ENCODE data around the gene KPNA4. TPM values are rescaled to one million over a fixed set of nuclear protein-coding genes. Genes with fewer than 3 reads are reported as not detected.
A peak's percentile ranks its signal among the peaks of the same experiment; 100 is the strongest.

The KPNA4 gene
- total and polyA plus RNA-seq, 2 donors from 2014 or later: 11.7 to 37.9 TPM

GRCh38 chr3:160598865-160599264 lies 33.5 kb upstream of the KPNA4 start:
- Histone ChIP-seq H3K4me3 (ENCODE audit: low read length in 3 of 3) (no peak overlapping the region), H3K27me3 (ENCODE audit: control insufficient read depth, insufficient read depth, low read length) (no peaks in the 10 kb centered on the region), H3K27ac (ENCODE audit: low read depth in 2 of 2, low read length in 2 of 2) (peak overlapping the region in 1 of 2 donors; percentile 28), H3K9me3 (ENCODE audit: control insufficient read depth in 2 of 3, insufficient read depth in 1 of 3, low read length in 3 of 3) (peaks cover 0 to 2% (median 0%) of the 10 kb centered on the region in 3 donors), H3K4me1 (ENCODE audit: control insufficient read depth in 2 of 3, insufficient read depth in 2 of 3, low read depth in 1 of 3, low read length in 3 of 3) (no peaks in the 10 kb centered on the region), H3K9ac (ENCODE audit: low read length in 3 of 3) (no peak overlapping the region), H3K36me3 (ENCODE audit: control insufficient read depth in 2 of 3, insufficient read depth in 3 of 3, low read length in 3 of 3) (no peaks in the 10 kb centered on the region)
- intact Hi-C loops (cut with DNase I): no loop called here
- no peak for FAIRE-seq
- DNase-seq: no peak
- no peak for TF ChIP-seq CTCF (IDR thresholded peaks at IDR 0.05; ENCODE audit: borderline replicate concordance, extremely low read depth, insufficient read depth)

GRCh38 chr3:160588023-160588422 lies 22.7 kb upstream of the KPNA4 start:
- no peak for FAIRE-seq
- no peaks in the 10 kb centered on the region for H3K36me3 ChIP-seq (ENCODE audit: control insufficient read depth in 2 of 3, insufficient read depth in 3 of 3, low read length in 3 of 3)
- DNase-seq: no peak
- H3K4me3 ChIP-seq (ENCODE audit: low read length in 3 of 3): no peak overlapping the region
- no peak overlapping the region for H3K9ac ChIP-seq (ENCODE audit: low read length in 3 of 3)
- H3K4me1 ChIP-seq (ENCODE audit: control insufficient read depth in 2 of 3, insufficient read depth in 2 of 3, low read depth in 1 of 3, low read length in 3 of 3): no peaks in the 10 kb centered on the region
- no peak overlapping the region for H3K27ac ChIP-seq (ENCODE audit: low read depth in 2 of 2, low read length in 2 of 2)
- TF ChIP-seq CTCF (IDR thresholded peaks at IDR 0.05; ENCODE audit: borderline replicate concordance, extremely low read depth, insufficient read depth): no peak
- H3K27me3 ChIP-seq (ENCODE audit: control insufficient read depth, insufficient read depth, low read length): no peaks in the 10 kb centered on the region
- no peaks in the 10 kb centered on the region for H3K9me3 ChIP-seq (ENCODE audit: control insufficient read depth in 2 of 3, insufficient read depth in 1 of 3, low read length in 3 of 3)
- intact Hi-C loops (cut with DNase I): no loop called here

GRCh38 chr3:160587105-160587504 lies 21.7 kb upstream of the KPNA4 start:
- Histone ChIP-seq H3K4me1 (ENCODE audit: control insufficient read depth in 2 of 3, insufficient read depth in 2 of 3, low read depth in 1 of 3, low read length in 3 of 3) (no peaks in the 10 kb centered on the region), H3K9me3 (ENCODE audit: control insufficient read depth in 2 of 3, insufficient read depth in 1 of 3, low read length in 3 of 3) (no peaks in the 10 kb centered on the region), H3K27ac (ENCODE audit: low read depth in 2 of 2, low read length in 2 of 2) (no peak overlapping the region), H3K4me3 (ENCODE audit: low read length in 3 of 3) (no peak overlapping the region), H3K36me3 (ENCODE audit: control insufficient read depth in 2 of 3, insufficient read depth in 3 of 3, low read length in 3 of 3) (no peaks in the 10 kb centered on the region), H3K9ac (ENCODE audit: low read length in 3 of 3) (no peak overlapping the region), H3K27me3 (ENCODE audit: control insufficient read depth, insufficient read depth, low read length) (no peaks in the 10 kb centered on the region)
- TF ChIP-seq CTCF (IDR thresholded peaks at IDR 0.05; ENCODE audit: borderline replicate concordance, extremely low read depth, insufficient read depth): no peak
- intact Hi-C loops (cut with DNase I): no loop called here
- DNase-seq (no peak), FAIRE-seq (no peak)

- Histone ChIP-seq H3K9me3 (ENCODE audit: control insufficient read depth in 2 of 3, insufficient read depth in 1 of 3, low read length in 3 of 3) (no peaks in the 10 kb centered on the region), H3K36me3 (ENCODE audit: control insufficient read depth in 2 of 3, insufficient read depth in 3 of 3, low read length in 3 of 3) (no peaks in the 10 kb centered on the region), H3K9ac (ENCODE audit: low read length in 3 of 3) (no peak overlapping the region), H3K4me3 (ENCODE audit: low read length in 3 of 3) (no peak overlapping the region), H3K4me1 (ENCODE audit: control insufficient read depth in 2 of 3, insufficient read depth in 2 of 3, low read depth in 1 of 3, low read length in 3 of 3) (no peaks in the 10 kb centered on the region), H3K27me3 (ENCODE audit: control insufficient read depth, insufficient read depth, low read length) (no peaks in the 10 kb centered on the region), H3K27ac (ENCODE audit: low read depth in 2 of 2, low read length in 2 of 2) (no peak overlapping the region)
- DNase-seq (no peak), FAIRE-seq (no peak)
- no peak for TF ChIP-seq CTCF (IDR thresholded peaks at IDR 0.05; ENCODE audit: borderline replicate concordance, extremely low read depth, insufficient read depth)
- intact Hi-C loops (cut with DNase I): no loop called here
These were observed 21.3 kb upstream of the KPNA4 start for GRCh38 chr3:160586679-160587078.

Data from kidney (tissue), 14 donors.